Ovary (tissue), 9 donors: ENCODE data around the gene STIL. TPM values are rescaled to one million over a fixed set of nuclear protein-coding genes. Genes with fewer than 3 reads are reported as not detected.

Source experiments
- DNase-seq, 5 donors: peaks; one replicate each; pipeline ENCODE4 v3.0.0-alpha.2; 2019 to 2020
- H3K27ac ChIP-seq, 2 donors: fragments of 200-600 bp; one replicate each; pipeline versions ENCODE4 v1.5.1 to v1.8.0; 2019 to 2022
- H3K27me3 ChIP-seq: fragments of 200-600 bp; one replicate; pipeline ENCODE4 v1.8.0; 2022
- H3K36me3 ChIP-seq: fragments of 200-600 bp; sonication (generic); one replicate; pipeline ENCODE4 v1.5.1; 2019
- H3K4me1 ChIP-seq: one replicate; pipeline ENCODE4 v1.8.1; 2013; ENCODE audit warnings: mild to moderate bottlenecking, moderate library complexity; ENCODE audit not compliant: insufficient read depth
- H3K4me3 ChIP-seq: fragments of 200-600 bp; sonication (generic); one replicate; pipeline ENCODE4 v1.5.1; 2017
- H3K9me3 ChIP-seq, 2 donors: fragments of 200-600 bp in 1 of 2; sonication (generic) in 1 of 2; one replicate each; pipeline versions ENCODE4 v1.5.1 to v1.8.1; 2013 to 2019; ENCODE audit warnings: mild to moderate bottlenecking in 1 of 2, moderate library complexity in 1 of 2
- CTCF ChIP-seq, 3 donors: fragments of 450-650 bp in 2 of 3; fragments of 200-600 bp in 1 of 3; IDR thresholded peaks; one replicate each; pipeline versions ENCODE4 v1.5.1 to v1.8.0; 2016 to 2022; ENCODE audit warnings: antibody characterized with exemption in 3 of 3, mild to moderate bottlenecking in 1 of 3
- EP300 ChIP-seq: sonication (generic); formaldehyde crosslinking; IDR thresholded peaks from one replicate; pipeline ENCODE4 v1.6.1; 2017; ENCODE audit warnings: antibody characterized with exemption
- POLR2A ChIP-seq: fragments of 450-650 bp; IDR thresholded peaks from one replicate; pipeline ENCODE4 v1.6.1; 2017; ENCODE audit warnings: antibody characterized with exemption, mild to moderate bottlenecking, moderate library complexity
- WGBS, 3 donors: extraction: QIAGEN DNeasy Blood & Tissue Kit in 1 of 3; methylation state at CpG; one replicate each; pipeline versions ENCODE4 v1.1.5 to v1.1.7; 2013 to 2017; 5-methylcytosine and 5-hydroxymethylcytosine counted together
- intact Hi-C, 4 donors: fragments of 100-400 bp; cut with DNase I; formaldehyde crosslinking; loops; one replicate each; pipeline versions ENCODE4 v1.11.0 to v1.15.1; 2022 to 2023
- polyA plus RNA-seq, 2 donors: library from polyadenylated mRNA; stranded (reverse); fragments of 200-250 nt in 1 of 2; fragments of 350-450 nt in 1 of 2; fragmentation: Illumina TruSeq in 1 of 2; extraction: RNeasy Lipid Tissue Mini Kit (QIAGEN cat#74804) in 1 of 2; gene quantifications; one replicate each; pipeline ENCODE4 v1.2.3, GENCODE V29; 2013 to 2014
- total RNA-seq, 7 donors: library from RNA; depleted of rRNA in 2 of 7; stranded (reverse); fragments of >200 nt in 2 of 7; fragmentation: NEBNext Ultra II Directional in 3 of 7; extraction: Animal tissue kit (Norgen Biotek cat#: 25700) in 3 of 7; gene quantifications; one replicate each; pipeline versions ENCODE4 v1.1.0 to v1.2.4, GENCODE V29; 2016 to 2023
- donor health status: DM: no; HTN: no; CAD: no; lungs with moderate emphysema.
- donor health status: DM: no; HTN: no; CAD: no.
- donor health status: Bipolar disorder and iron deficiency.
- donor health status: DM: yes; HTN: yes; CAD: no.
- donor health status: DM: no; HTN: no; CAD: no.
- donor health status: DM: yes; HTN: yes; CAD: no.

Gene STIL
- total and polyA plus RNA-seq, 9 donors: 0.60 to 2.3 (median 1.0) TPM

- no peak overlapping the region for H3K27ac ChIP-seq
- WGBS, 3 donors: 81 to 90% (median 81%) methylated on average over 4 of the region's 4 CpGs
- no peaks in the 10 kb centered on the region for H3K4me1 ChIP-seq
- no peaks in the 10 kb centered on the region for H3K27me3 ChIP-seq
- TF ChIP-seq CTCF (IDR thresholded peaks at IDR 0.05): no peak
- no peak for TF ChIP-seq POLR2A
- no peak for TF ChIP-seq EP300
- DNase-seq: no peak
- H3K4me3 ChIP-seq: no peak overlapping the region
- no peaks in the 10 kb centered on the region for H3K36me3 ChIP-seq
- no peaks in the 10 kb centered on the region for H3K9me3 ChIP-seq
- intact Hi-C loops: no loop called here
These were observed 101.2 kb downstream of the STIL start for GRCh38 chr1:47212636-47213229.

GRCh38 chr1:47211796-47212269 is 102.1 kb downstream of the STIL start:
- WGBS, 3 donors: 34 to 44% (median 35%) methylated on average over 9 of the region's 9 CpGs
- no peak for DNase-seq

GRCh38 chr1:47210666-47211065 is 103.3 kb downstream of the STIL start:
- no peaks in the 10 kb centered on the region for H3K36me3 ChIP-seq

More at GRCh38 chr1:47211796-47212269, 102.1 kb downstream of the STIL start:
- Histone ChIP-seq H3K27me3 (no peaks in the 10 kb centered on the region), H3K4me1 (no peaks in the 10 kb centered on the region), H3K9me3 (no peaks in the 10 kb centered on the region), H3K36me3 (no peaks in the 10 kb centered on the region), H3K27ac (no peak overlapping the region), H3K4me3 (no peak overlapping the region)
- TF ChIP-seq EP300 (no peak), CTCF (IDR thresholded peaks at IDR 0.05) (no peak), POLR2A (no peak)
- intact Hi-C loops: no loop called here

GRCh38 chr1:47209725-47210325 is 104.1 kb downstream of the STIL start:
- no peak for TF ChIP-seq EP300
- no peak for TF ChIP-seq CTCF (IDR thresholded peaks at IDR 0.05)
- TF ChIP-seq POLR2A: no peak
- H3K36me3 ChIP-seq: no peaks in the 10 kb centered on the region
- H3K27me3 ChIP-seq: no peaks in the 10 kb centered on the region
- intact Hi-C loops: no loop called here
- 77 to 89% (median 81%) methylated on average over 3 of the region's 3 CpGs for WGBS, 3 donors
- DNase-seq: no peak
- H3K9me3 ChIP-seq: no peaks in the 10 kb centered on the region
- no peak overlapping the region for H3K4me3 ChIP-seq
- no peaks in the 10 kb centered on the region for H3K4me1 ChIP-seq
- no peak overlapping the region for H3K27ac ChIP-seq

More at GRCh38 chr1:47210666-47211065, 103.3 kb downstream of the STIL start:
- Histone ChIP-seq H3K27me3 (no peaks in the 10 kb centered on the region), H3K4me3 (no peak overlapping the region), H3K27ac (no peak overlapping the region), H3K4me1 (no peaks in the 10 kb centered on the region), H3K9me3 (no peaks in the 10 kb centered on the region)
- intact Hi-C loops: no loop called here
- no peak for TF ChIP-seq CTCF (IDR thresholded peaks at IDR 0.05)
- no peak for TF ChIP-seq EP300
- TF ChIP-seq POLR2A: no peak
- DNase-seq: no peak
- 76 to 80% (median 77%) methylated on average over 3 of the region's 3 CpGs for WGBS, 3 donors
